Neural progenitor cell (in vitro differentiated cells): ENCODE results near the gene TTC4.

Experiments used
- EZH2 ChIP-seq: fragments of 200-600 bp; sonication (generic); IDR thresholded peaks from 2 replicates; pipeline ENCODE4 v1.6.1; 2017; ENCODE audit warnings: antibody characterized with exemption, mild to moderate bottlenecking, moderate library complexity
- EZH2phosphoT487 ChIP-seq: fragments of 200-600 bp; sonication (generic); IDR thresholded peaks from 2 replicates; pipeline ENCODE4 v1.6.1; 2017; ENCODE audit warnings: antibody characterized with exemption
- TF ChIP-seq, protein P1 (sequence below): fragments of 200-600 bp; sonication (generic); IDR thresholded peaks from 2 replicates; pipeline ENCODE4 v1.5.1; 2017; ENCODE audit warnings: antibody characterized with exemption, mild to moderate bottlenecking

DNA sequence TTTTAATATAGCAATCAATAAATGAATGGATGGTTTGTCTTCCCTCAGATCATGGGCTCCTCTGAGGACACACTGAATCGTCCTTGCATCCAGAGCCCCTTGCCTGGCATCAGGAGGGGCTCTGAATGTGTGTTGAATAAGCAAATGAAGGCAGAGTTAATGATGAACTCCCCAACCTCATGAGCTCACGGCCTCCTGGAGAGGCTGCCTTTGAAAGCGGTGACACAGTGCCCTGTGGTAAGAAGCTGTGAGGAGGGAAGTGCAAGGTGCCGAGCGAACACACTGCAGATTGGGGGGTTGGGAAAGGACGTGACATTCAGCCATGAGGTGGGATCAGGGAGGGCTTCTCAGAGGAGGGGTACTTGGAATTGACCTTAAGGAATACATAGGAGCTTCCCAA, 51.9 kb downstream of the TTC4 start:
- TF ChIP-seq EZH2phosphoT487 (no peak), EZH2 (no peak)
- TF ChIP-seq, protein P1, sequence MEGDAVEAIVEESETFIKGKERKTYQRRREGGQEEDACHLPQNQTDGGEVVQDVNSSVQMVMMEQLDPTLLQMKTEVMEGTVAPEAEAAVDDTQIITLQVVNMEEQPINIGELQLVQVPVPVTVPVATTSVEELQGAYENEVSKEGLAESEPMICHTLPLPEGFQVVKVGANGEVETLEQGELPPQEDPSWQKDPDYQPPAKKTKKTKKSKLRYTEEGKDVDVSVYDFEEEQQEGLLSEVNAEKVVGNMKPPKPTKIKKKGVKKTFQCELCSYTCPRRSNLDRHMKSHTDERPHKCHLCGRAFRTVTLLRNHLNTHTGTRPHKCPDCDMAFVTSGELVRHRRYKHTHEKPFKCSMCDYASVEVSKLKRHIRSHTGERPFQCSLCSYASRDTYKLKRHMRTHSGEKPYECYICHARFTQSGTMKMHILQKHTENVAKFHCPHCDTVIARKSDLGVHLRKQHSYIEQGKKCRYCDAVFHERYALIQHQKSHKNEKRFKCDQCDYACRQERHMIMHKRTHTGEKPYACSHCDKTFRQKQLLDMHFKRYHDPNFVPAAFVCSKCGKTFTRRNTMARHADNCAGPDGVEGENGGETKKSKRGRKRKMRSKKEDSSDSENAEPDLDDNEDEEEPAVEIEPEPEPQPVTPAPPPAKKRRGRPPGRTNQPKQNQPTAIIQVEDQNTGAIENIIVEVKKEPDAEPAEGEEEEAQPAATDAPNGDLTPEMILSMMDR: no peak
